CD4-positive, alpha-beta T cell treated with Interleukin-17A for 4 hours (primary cell): ENCODE data around the gene DEDD.
"Not testable (repeated sequence)": the region's sequence is repeated elsewhere in the genome, so short reads cannot be mapped to it uniquely, and the experiment has no call there.

Source experiments
- DNase-seq: peaks from one replicate; pipeline ENCODE4 v3.0.0-alpha.2; 2020; ENCODE audit warnings: mixed read lengths

Gene DEDD

DNA sequence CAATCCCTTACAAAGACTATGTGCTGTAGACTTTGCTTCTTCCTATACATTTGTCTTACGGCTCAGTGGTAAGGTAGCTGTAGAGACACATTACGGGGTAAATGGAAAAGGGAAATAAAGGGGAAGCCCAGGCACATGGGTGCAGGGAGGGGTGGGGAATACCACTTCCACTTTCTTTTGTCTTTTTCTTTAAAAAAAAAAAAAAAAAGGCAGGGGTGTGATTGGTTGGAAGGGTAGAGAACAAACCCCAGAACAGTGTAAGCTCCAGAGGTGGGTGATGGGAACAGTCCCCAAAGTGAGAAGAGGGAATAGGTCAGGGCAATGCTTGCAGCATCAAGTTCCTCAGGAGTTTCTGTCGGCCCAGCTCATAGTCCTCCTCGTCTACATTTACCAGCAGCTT is 10.6 kb downstream of the DEDD start:
- no peak for DNase-seq

DNA sequence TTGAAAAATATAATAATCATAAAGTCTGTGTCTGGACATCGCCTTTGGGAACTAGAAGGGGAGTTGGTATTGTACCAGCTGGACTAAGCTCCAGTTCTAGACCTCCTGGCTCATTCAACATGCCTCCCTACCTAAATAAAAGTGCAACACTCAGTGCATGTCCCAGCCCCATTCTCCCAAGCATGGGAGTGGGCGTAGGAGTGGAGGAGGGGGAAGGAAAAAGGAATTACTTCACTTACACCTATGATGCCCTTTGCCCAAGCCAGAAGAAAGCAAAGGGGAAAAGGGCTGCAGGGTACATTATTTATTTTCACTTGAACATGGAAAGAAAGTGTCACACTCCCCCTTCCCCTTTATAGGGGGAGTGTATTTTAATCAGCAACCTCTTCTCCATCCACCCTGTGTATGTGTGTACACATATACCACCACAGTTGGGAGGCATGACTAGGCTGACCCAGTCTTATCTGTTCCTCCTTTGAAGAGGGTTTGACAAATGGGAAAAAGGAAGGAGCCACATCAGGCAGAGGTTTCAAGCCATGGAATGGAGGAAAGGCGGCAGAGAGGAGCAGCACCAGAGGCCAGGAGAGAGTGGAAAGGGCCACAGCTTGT is 11.3 kb downstream of the DEDD start:
- DNase-seq, result no peak

- peak; percentile 58 for DNase-seq
Observed at GRCh38 chr1:161119092-161119903, 13.2 kb downstream of the DEDD start.

DNA sequence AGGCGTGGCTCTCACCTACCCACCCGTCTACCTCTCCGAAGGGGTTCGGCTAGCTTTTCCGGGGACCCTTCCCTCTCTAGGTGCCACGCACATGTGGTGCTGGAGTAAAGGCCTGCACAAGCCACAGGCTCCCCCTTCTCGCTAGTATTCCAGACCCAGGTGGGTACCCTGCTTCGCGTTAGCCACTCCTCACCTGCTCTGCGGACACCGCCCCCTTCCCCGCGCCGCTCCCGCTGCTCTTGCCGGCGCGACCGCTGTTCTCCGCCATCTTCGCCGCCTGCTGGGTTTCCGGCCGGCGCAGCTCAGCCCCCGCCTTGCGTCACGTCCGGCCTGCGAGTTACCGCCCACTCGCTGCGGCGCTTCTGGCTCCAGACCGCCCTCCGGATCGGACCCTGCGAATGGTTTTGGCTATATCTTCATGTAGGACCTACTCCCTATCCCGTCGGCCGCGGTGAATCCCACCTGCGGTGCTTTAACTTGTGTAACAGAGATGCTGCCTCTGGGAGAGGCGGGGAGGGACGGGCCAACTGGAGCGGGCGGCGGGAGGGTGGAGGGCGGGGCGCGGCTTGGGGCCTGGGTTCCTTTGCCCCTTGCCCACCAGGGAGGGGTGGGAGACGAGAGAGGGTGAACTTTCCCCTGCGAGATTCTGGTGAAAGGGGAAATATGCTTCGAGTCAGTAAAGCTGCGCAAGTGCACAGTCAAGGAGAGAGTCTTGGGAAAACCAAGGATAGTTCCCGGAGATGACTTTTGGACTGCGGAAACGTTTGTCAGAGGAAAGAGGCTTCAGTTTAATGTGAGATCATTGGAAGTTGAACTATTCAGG is 14.5 kb downstream of the DEDD start, which contains the start of the genes NIT1 and PFDN2:
Gene NIT1, plus strand, starts transcription at position 347 of the 823 bp plus-strand sequence. Its CDS starts 72 bp downstream, at position 419.
Gene PFDN2, minus strand, starts transcription at position 279 of the 823 bp plus-strand sequence. Its CDS starts 11 bp downstream, at position 268.
- DNase-seq, result peak; percentile 86

- not testable (repeated sequence) for DNase-seq
Observed at GRCh38 chr1:161115961-161116360, 16.5 kb downstream of the DEDD start.

DNA sequence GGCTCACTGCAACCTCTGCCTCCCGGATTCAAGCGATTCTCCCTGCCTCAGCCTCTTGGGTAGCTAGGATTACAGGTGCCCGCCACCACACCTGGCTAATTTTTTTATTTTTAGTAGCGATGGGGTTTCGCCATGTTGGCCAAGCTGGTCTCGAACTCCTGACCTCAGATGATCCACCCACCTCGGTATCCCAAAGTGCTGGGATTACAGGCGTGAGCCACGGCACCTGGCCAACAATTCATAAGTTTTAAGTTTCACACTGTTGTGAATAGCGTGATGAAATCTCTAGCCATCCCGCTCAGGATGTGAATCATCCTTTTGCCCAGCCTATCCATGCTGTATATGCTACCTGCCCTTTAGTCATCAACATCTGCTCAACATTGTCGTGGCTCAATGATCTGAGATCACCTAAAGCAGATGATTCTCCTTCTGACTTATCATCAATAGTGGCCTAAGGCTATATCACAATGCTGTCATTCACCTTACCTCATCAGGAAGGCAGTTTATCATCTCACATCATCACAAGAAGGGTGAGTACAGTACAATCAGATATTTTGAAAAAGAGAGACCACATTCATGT is 17.2 kb downstream of the DEDD start:
- peak; percentile 26 for DNase-seq

DNA sequence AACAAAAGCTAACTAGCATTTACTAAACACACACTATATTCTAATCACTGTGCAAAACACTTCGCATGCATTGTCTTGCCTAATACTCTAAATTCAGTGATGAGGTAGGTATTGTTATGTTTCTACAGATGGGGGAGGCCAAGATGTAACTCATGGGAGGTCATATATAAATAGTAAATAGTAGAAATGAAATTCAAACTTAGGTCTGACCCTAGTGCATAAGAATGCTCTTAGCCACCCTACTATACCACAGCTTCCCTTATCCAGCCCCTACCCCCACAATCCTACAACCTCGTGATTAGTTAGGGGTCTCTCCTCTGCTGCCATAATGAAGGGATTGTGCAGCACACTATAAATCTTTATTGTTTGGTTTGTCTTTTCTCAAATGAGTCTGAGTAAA is 17.9 kb downstream of the DEDD start:
- DNase-seq, result no peak

DNA sequence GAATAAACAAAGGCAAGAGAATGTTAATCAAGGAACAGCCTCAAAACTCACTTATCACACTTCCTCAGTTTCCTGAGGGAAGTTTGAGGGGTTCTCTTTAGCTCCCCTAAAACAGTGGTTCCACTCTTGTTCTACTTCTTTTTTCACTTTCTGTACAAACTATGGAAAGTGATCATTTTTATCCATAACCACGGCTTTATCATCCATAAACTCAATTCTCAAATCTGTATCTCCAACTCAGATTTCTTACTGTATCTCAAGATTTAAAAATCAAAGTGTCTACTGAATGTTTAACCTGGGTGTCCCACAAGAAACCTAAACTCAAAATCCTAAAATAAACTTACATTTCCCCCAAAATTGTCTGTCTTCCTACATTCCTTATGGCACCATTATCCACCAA is 18.6 kb downstream of the DEDD start:
- no peak for DNase-seq

- no peak for DNase-seq
Observed at GRCh38 chr1:161111527-161111926, 20.9 kb downstream of the DEDD start.

DNA sequence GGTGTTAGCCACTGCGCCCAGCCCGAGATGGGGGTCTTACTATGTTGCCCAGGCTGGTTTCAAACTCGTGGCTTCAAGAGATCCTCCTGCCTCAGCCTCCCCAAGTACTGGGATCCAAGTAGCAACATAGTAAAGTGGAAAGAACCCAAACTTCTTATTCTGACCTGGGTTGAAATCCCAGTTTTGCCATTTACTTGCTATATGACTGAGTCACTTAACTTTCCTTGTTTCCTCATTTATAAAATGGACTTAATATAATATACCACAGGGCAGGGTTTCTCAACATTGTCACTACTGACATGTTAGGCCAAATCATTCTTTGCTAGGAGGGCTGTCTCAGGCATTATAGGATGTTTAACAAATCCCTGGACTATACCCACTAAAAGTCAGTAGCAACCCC is 21.4 kb downstream of the DEDD start:
- DNase-seq, result no peak

DNA sequence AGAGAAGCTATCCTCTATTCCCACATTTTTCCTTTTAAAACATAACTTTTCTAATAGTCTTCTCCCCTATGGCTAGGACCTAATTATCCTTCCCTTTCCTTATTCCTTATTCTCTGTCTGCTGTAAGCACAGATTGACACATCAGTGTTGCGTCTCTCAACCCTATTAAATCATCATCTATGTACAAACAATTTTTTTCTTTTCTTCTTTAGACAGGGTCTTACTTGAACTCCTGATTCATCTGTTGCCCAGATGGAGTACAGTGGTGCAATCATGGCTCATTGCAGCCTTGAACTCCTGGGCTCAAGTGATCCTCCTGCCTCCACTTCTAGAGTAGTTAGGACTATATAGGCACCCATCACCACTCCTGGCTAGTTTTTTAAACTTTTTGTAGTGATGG is 26.0 kb downstream of the DEDD start:
- DNase-seq, result no peak

GRCh38 chr1:161100556-161100955 is 31.9 kb downstream of the DEDD start:
- no peak for DNase-seq

GRCh38 chr1:161099090-161099802 is 33.2 kb downstream of the DEDD start:
- DNase-seq, result no peak

GRCh38 chr1:161098210-161099068 is 34.0 kb downstream of the DEDD start, which contains the start of gene KLHDC9:
Gene KLHDC9 (plus strand): TSS chr1:161098361. CDS start chr1:161098536, 175 bp downstream.
- DNase-seq, result peak; percentile 70

DNA sequence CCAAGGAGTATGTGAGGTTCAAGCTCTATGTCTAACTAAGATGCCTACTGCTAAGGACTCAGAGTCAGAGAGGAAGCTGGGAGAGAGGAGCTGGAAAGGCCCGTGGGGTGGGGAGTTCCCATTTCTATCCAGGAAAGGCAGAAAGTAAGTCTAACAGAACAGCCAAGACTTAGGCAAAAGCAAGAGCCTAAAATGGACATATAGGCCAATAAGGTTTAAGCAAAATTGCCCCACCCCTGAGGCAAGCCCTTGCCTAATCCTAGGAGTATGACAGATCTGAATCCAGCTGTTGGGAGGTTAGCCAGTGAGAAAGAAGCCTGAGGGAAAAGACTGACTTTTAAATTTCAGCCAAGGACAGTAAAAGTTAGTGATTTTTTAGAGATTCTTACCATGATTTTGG is 35.9 kb downstream of the DEDD start:
- DNase-seq, result no peak

DNA sequence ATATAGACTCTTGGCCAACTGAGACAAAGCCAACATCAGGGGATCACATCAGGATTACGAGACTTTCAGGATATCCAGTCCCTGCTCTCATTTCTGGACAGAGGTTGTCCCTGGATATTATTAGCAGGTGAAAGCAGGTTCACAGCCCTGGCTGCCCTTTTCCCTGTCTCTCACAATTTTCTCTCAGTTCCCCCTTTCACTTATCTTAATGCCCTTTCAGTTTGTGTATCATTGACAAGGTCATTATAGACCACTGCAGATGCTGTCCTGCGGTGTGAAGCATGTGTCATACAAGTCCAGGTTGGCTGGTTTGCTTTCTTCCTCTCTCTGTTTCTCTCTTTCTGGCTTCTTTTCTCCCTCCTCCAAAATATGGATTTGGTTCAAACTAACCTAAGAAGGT is 36.5 kb downstream of the DEDD start:
- DNase-seq, result no peak

- DNase-seq, result no peak
Observed at GRCh38 chr1:161095230-161095629, 37.2 kb downstream of the DEDD start.

- DNase-seq, result no peak
Observed at GRCh38 chr1:161094481-161094880, 38.0 kb downstream of the DEDD start.

DNA sequence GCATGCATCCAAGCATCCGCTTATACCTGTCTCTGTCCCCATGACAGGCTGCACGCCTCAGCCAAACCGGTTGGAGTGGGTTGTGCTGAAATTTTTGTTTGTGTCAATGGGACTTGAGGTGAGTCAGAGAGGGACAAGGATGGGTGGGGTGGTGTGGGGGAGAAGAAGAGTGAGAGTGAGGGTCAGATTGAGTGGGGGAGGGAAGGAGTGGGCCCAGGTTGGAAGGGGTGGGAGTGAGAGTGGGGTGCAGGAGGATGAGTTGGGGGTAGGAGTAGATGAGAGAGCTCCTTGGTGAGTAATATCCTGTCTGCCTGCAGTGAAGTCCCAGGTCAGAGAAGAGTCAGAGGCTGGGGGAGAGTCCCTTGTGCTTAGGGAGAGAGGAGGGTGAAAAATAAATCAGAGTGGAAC is 39.8 kb downstream of the DEDD start:
- DNase-seq, result peak; percentile 53

- DNase-seq, result no peak
Observed at GRCh38 chr1:161091796-161092507, 40.5 kb downstream of the DEDD start.

DNA sequence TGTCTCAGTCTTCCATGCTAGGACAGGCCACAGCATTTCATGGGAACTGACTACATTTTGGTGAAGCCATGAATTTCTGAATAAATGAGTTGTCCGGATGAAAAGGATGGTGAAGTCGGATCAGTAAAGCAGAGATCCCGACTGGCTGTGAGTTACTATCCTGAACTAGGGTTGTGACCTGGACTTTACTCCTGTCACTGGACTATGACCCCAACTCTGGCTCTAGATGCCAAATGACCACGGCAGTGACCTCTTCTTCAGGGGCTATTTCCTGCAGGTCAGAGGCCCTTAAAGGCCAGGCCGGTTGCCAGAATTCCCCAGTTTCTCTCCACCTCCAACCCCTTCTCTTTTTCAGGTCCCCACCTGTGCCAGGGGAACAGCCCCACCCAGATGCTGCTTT is 41.4 kb downstream of the DEDD start:
- DNase-seq, result no peak
